Stimulated activated CD8-positive, alpha-beta memory T cell treated with anti-CD3 and anti-CD28 coated beads, Interleukin-15, amount 100 ng/mL, for 4 hours (primary cell): ENCODE measurements around the gene ZGRF1.
"Not testable (repeated sequence)": the region's sequence is repeated elsewhere in the genome, so short reads cannot be mapped to it uniquely, and the experiment has no call there.

Experiments
- DNase-seq, 2 donors: peaks; one replicate each; pipeline ENCODE4 v3.0.0-alpha.2; 2020; ENCODE audit warnings: low read depth in 2 of 2

Gene ZGRF1

DNA sequence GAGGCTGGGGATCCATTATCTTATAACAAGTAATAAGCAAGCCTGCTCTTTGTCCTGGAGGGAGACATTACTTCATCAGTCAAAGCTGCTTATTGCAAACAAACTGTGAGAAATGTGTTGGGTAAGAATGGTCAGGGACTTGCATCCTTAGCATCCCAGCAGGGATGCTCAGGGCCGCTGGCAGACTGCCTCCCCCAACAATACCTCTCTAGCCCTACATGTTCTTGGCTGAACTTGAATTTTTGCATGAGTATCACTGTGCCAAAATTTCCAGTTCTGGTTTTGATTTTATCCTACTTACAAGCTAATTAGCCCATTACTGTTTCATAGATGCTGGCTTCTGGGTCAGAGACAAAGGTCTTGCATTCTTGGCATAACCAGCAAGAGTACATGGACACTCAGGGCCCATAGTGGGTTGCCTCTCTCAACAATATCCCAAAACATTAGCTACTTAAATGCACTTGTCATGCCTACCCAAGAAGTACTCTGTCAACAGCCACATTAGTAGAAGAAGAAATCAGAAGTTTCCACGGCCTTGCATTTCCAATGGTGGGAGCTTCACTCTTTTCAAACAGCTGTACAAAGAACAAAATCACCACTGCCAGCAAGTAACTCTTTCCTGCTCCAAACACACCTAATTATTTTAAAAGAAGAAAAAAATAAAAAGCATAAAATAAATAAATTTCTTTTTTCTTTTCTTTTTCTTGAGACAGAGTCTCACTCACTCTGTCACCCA, 78.9 kb downstream of the ZGRF1 start:
- DNase-seq = no peak

DNA sequence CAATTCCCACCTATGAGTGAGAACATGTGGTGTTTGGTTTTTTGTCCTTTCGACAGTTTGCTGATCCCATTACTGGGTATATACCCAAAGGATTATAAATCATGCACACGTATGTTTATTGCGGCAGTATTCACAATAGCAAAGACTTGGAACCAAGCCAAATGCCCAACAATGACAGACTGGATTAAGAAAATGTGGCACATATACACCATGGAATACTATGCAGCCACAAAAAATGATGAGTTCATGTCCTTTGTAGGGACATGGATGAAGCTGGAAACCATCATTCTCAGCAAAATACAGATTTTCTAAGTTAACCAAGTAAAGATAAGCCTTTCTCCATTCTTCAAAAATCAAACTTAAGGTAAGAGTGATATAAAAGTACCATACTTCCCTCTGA, 82.4 kb downstream of the ZGRF1 start:
- DNase-seq = not testable (repeated sequence)

DNA sequence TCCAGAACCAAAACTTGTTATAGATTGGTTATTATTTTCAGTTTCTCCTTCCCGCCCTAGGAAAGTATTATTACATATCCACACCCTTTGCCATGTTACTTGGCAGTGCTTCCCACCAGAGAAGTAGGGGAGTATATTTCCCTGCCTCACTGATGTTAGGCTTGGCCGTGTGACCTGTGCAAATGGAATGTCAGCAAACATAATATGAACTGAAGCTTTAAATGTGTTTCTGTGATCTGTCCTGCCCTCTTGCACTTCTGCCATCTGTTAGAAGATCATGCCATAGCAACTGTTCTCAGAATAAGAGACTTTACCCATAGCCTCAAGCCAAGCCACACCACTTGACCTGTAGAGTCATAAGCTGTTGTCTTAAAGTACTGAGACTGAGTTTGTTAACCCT, 84.0 kb downstream of the ZGRF1 start:
- no peak for DNase-seq

DNA sequence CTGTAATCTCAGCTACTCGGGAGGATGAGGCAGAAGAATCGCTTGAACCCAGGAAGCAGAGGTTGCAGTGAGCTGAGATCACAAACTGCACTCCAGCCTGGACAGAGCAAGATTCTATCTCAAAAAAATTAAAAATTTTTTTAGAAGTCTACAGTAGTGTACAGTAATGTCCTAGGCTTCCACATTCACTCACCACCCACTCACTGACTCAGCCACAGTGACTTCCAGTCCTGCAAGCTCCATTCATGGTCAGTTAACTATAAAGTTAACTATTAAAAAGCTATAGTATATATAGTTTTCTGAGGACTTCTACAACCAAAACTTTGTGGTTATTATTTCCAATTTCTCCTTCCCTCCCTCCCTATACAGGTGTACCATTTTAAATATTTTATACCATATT, 86.0 kb downstream of the ZGRF1 start:
- no peak for DNase-seq

DNA sequence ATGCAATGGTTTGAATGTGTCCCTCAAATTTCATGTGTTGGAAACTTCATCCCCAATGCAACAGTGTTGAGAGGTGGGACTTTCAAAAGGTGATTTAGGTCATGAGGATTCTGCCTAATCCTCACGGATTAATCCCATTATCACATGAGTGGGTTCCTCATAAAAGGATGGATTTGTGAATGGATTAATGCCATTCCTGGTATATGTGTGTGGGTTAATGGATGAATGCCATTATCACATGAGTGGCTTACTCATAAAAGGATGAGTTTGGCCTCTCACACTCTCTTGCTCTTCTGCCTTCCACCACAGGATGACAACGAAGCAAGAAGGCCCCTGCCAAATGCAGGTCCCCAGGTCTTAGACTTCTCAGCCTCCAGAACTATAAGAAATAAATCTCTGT, 90.2 kb downstream of the ZGRF1 start:
- no peak for DNase-seq

DNA sequence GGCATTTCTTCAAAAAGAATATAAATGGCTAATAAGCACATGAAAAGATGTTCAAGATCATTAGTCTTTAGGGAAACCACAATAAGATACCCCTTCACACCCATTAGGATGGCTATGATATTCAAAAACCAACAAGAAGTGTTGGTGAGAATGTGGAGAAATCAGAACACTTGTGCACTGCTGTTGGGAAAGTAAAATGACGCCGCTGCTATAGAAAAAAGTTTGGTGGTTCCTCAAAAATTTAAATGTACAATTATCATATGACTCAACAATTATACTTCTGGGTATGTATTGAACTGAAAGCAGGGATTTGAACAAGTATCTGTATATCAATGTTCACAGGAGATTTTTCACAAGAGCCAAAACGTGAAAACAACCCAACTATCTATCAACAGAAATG, 91.4 kb downstream of the ZGRF1 start:
- no peak for DNase-seq

DNA sequence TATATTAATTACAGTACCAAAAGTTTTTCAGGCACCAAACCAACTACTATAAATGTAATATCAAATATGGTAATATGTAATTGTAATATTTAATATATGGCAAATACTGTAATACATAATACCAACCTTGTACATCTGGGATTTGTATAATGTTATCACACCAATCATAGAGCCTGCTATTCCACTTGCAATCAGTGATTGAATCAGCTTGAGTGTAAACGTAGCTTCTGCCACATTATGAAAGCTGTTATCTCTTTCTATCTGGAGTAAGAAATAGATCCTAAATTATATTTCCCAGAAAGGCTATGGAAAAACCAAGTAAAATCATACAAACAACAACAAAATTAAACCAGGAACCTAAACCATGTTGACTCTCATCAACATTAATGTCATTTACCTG, 96.0 kb downstream of the ZGRF1 start:
- DNase-seq = no peak

DNA sequence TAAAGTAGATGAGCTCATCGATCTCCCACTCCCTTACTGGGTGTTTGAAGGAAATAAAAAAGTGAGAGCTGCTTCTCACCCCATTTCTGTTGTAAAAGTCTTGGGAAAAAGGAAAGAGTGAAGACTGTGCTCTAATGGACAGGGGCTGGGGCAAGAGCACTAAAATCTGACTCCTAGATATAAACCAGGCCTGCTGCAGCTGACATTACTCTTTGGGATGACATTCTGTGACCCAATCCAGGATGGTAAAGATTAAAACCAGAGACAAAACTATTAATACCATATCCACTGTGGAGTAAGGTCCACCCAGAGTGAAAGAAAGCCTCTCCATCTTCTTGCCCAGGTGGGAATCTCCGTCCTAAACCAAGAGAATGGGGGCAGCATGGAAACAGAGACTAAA, 100.6 kb downstream of the ZGRF1 start:
- DNase-seq = no peak

DNA sequence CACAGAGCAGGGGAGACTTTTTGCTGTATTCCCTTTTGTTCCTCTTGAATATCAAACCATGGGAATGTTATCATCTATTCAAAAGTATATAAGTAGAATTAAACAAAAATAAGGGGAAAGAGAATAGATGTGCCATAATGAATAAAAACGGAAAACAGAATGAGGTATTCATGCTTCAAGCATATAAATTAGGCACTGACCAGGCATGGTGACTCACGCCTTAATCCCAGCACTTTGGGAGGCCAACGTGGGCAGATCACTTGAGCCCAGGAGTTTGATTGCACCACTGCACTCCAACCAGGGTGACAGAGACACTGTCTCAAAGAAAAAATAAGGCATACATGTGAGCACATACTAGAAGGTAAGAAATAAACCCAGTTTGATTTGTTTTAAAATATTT, 104.4 kb downstream of the ZGRF1 start:
- no peak for DNase-seq

DNA sequence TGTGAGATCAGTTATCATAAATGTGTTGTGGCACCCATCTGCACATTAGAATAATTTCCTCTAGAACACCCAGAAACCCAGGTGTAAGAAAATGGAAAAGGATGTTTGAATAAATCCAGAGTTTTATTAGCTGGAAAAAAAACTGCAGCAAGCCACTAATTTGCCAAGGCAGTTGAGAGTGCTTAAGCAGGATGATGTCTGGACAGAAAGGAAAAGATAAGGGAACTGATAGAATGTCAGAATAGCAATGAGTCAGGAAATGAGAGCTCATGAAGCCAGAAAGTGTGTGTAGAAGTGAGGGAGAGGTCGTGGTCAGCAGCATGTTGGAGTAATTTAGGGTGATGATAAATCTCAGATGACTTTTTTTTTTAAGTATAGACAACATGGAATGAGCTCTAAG, 105.6 kb downstream of the ZGRF1 start:
- no peak for DNase-seq

DNA sequence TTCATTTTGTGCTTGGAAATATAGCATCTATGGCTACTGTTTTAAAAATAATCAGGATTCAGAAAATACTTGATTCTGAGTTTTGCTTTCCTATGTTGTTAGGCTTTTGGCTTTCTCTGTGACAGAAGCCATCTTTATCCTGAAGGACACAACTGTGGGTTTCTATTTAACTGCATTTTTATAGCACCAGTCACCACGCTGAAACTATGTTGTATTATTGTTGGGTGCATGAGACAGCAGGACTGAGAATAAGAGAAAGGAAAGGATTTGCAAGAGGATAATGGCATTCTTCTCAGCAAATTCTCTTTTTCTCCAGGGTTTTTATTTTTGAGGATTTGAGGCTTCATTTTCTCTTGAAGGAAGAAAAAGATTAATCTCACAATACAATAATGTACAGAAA, 110.6 kb downstream of the ZGRF1 start:
- no peak for DNase-seq

DNA sequence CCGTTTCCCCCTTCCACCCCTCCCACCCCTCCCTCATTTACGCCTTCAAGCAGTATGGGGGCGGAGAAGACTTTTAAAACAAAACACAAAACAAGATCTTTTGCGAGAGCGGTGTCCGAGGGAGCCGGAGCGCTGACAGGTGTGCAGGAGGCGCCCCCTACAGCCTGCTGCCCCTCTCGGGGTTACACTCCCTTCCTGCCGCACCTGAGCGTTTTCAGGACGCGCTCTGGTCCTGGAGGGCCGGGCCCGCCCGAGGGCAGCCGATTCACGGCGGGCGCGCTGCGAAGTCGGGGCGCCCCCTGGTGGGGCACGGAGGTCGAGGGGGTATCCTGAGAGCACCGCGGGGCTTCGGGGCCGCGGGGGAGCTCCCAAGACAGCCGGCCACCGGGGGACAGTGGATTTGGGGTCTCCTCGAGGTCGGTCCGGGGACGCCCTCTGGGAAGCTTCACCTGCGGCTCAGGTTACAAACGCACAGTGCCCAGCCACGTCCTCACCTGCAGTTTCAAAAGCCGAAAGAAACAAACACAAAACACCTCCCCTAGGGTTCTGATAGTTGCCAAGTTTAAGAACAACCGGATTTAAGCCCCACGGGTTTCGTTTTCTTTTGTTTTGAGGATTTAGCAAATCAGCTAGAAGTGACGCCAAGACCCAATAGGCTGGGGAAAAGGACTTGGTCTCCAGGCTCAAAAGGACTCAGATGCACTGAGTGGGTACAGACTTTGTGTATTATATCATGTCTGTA, 112.8 kb downstream of the ZGRF1 start:
- DNase-seq = peak; percentile 38 to 54

DNA sequence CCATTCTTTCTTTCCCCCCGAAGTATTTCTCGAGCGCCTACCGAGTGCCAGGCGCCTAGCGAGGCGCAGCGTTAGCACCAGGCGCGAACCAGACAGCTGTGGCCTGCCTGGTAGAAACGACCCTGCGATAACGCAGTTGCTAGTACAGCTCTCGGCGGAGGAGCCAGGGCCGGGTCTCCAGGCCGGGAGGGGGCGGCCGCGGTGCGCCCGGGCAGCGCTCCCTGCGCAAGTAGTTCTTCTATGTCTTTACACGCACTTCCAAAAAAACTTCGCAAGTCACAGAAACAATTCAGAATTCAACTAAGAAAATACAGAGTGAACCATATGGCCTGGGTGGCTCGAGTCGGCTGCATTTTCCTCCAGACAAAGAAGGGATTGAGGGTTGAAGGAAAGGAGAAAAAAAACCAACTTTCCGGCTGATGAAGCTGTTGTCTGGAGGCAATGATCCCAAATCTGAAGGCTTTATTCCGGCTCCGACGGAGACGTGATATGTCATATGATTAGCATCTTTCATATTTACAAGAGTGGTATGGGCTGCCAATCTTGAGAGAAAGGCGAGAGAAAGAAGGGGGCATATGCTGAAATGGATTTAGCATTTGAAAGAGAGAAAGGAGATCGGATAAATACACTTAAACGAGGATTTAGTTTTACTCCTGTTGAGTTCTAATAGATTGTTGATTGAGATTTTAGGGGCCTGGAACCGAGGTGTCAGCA, 113.5 kb downstream of the ZGRF1 start:
- DNase-seq = no peak

DNA sequence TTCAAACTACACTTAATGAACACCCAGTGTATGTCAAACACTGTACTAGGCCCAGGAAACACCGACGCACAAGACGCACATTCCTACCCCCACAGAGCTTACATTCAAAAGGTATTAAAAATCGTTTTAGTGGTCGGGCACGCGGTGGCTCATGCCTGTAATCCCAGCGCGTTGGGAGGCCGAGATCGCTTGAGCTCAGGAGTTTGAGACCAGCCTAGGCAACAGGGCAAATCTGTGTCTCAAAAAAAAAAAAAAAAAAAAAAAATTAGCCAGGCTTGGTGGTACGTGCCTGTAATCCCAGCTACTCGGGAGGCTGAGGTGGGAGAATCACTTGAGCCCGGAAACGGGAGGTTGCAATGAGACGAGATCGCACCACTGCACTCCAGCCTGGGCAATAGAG, 114.3 kb downstream of the ZGRF1 start:
- not testable (repeated sequence) for DNase-seq

DNA sequence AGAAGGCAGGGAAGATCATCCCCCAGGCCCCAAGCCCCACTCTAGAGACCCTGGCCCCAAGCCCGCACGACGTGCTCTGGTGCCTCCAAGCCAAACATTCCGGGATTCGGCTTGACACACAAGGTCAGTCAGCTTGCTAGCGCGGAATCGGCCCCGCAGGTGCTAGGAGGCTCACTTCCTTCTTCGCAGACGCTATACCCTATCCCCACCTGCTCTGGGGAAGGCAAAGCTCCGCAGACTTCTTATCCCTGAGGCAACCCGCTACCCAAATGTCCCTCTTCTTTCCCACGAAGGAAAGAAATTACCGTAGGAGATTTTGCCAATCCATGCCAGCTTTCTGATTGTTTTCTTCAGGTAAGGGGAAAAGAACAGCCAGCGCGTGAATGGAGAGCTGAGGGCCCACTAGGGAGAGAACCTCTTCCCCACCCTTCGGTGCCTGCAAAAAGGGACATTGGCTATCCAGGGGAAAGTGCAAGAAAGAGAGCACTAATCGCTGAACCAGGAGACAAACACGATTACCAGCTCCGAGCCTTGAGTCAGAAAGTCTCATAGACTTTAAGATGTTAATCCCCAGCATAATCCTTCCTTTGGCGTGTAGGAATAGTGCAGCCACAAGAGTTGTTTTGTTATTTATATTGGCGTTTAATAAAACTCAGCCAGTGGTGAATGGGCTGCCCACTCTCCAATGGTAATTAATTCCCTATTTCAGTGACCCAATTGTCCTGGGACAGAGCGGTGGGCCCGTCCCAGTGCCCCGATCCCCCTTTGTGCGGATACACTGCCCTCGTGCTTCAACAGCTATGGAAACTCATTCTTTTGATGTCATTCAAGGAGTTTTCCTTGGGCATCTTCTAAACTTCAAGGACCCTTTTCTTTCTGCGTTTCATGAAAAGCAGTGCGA, 115.3 kb downstream of the ZGRF1 start:
- DNase-seq = no peak

DNA sequence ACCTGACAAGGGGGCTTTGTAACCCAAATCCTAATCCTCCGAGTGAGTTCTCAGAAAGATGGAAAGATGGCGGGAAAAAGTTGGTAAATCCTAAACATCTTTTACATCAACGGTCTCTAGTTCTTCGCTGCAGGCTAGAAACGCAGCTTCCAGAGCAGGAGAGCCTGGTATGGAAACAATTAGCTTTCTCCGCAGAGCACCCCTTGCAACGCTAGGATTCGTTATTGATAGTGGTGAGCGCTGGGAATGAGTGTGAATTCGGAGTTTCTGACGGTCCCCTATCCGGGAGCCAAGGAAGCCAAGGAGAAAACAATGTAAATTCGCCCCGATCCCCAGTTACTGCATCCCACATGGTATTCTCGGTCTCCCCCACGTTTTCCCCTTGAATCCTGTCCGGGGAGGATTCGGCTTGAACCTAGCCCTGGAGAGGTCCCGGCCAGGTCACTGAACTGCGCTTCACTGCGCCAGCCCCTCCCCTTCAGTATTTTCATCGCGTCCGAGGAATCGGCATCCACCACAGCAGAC, 116.0 kb downstream of the ZGRF1 start:
- DNase-seq = no peak

DNA sequence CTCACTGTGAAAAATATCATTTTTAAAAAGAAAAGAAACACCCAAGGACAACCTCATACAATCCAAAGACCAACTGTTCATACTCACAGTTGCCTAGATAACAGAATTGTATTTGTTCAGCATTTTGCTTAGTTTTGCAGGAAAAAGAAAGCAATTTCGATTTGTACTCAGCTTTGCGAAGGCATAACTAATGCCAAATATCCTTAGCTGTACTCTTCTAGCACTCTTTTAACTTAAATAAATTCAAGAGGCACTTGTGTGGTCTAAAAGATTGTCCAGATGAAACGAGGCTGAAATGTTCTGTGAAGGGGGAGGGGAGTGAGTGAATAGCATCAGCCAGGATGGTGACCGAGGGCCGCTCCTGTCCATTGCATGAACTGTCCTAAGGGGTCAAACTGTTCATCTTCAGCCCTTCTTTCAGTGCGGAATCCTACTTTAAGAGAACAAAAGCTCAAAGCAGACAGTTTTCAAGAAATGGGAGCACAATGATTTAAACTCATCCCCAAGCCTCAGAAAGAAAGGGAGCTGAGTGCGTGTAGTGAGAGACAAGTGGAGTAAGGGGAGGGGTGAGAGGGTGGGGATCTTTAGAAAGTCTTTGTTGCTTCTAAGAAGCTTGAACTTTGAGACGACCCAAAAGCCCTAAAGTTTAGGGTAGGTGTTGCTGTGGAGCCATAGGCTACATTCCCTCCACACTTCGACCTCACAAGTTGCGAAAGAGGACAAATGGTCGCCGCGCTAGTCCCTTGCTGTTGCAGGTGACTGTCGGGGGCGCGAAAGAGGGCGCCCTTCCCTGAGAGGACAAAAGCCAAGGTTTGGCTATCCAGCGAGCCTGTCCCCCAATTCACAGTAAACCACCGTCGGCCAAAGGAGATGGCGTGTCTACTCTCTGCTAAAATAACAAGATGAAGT, 116.8 kb downstream of the ZGRF1 start:
- no peak for DNase-seq

DNA sequence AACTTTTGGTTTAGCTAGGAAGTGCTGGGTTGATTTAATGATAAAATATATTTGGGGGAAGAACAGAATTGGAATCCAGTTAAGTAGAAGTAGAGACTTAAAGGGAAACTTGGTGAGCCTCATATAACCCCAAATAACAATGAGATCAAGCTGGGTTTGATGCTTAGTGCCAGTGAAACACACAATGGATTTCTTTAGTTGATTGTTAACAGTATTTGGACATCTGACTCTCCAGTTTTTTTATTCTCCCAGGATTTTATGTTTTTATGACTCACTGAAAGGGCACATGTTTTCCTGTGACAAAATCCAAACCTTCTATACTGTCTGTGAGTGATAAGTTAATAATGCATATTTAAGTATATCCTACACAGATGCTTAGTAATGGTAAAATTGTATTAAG, 118.0 kb downstream of the ZGRF1 start:
- no peak for DNase-seq

DNA sequence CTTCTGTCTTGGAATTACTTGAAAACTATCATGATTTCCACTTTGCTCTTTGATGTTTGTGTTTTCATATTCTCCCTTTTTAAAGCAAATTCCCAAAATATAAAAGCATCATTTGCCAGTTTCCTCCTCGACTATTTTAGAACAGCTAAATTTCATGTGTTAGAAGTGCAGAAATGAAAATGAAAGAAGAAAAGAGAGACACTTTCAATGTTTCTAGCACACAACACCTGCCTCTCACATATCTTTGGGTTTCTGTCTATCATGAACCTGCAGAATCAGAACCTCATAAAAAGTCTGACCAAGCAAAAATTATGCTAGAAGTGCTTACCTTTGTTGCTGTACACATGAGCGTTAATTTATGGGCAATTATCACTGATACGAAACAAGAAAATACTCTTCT, 118.8 kb downstream of the ZGRF1 start:
- no peak for DNase-seq

DNA sequence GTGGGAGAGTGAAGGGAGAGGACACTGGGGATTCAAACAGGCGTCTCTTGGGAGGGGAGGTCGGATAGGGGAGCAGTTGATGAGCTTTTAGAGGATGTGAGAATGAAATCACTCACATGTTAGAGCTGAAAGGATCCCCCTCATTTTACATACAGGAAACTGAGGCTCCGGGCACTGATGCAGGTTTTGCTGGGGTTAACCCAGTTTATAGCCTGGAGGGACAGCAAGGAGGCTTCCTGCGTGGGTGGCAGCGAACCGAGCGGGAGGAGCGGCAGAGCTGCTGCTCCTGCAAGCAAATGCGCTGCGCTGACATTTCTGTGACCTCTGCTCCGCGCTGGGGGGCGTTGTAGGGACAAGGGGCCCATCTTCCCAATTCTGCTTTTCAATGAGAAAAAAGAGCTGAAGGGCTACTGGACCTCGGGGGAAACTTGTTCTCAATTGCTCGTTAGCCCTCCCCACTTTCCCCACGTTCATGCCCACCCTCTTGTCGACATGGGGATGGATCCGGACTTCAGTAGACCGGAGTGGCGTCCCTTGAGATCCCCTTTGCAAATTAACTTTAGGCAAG, 119.6 kb downstream of the ZGRF1 start:
- no peak for DNase-seq
